ENCODE data around the gene RAB14. TPM values are rescaled to one million over a fixed set of nuclear protein-coding genes. Genes with fewer than 3 reads are reported as not detected.

The RAB14 gene
- 10 to 100 TPM; 58.2 to 58.5 TPM for total RNA-seq

GRCh38 chr9:121201738-121202533 lies at the start of gene RAB14:
TSS of gene RAB14 (minus strand) at chr9:121201869. CDS start at chr9:121193412, 8,457 bp downstream.
- CTCF ChIA-PET: interaction anchor here (0.7 to 3.4 kb wide), 10 partner anchors 9 to 582 kb away, joined by 3 to 29 read pairs (median 3); no protein-coding TSS in a partner anchor
- H3K4me3 Mint-ChIP-seq: peak within 1 kb of the TSS; percentile 90
- peaks cover 3% of the 10 kb centered on the region for H3K36me3 Mint-ChIP-seq
- intact Hi-C loops (cut with micrococcal nuclease): loop anchor here (1.0 to 5.0 kb wide), 7 partner anchors 81 to 622 kb away; partner anchors contain the start of genes CDK5RAP2, CNTRL, FBXW2 and PSMD5
- DNase-seq: peak; percentile 100
- POLR2A ChIA-PET: interaction anchor here (0.6 to 1.5 kb wide), 5 partner anchors 9 to 409 kb away, joined by 4 to 7 read pairs (median 4); partner anchors contain the start of gene FBXW2
- peak within 1 kb of the TSS; percentile 95 for H3K27ac Mint-ChIP-seq
- H3K27me3 Mint-ChIP-seq: no peaks in the 10 kb centered on the region
- no peaks in the 10 kb centered on the region for H3K9me3 Mint-ChIP-seq
- H3K4me1 Mint-ChIP-seq (ENCODE audit: low read depth): peaks cover 39% of the 10 kb centered on the region

DNA sequence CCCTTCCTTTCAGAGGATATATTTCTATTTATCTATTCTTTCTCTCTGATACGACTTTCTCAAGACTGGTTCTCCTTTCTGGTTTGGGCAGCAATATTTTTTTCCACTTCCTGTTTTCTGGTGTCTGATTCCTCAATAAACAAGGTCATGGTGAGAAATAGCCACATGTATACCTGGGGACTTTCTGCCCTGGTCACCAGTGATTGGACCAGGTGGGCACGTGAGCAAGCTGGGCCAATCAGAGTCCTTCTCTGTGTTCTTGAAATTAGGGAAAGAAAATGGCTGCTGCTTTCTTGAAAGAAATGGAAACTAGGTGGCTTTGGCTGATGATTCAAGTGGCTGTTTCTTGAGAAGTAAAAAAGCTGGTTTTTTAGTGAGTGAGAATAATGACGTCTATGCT lies 47.9 kb upstream of the RAB14 start:
- Mint-ChIP-seq H3K36me3 (no peaks in the 10 kb centered on the region), H3K27me3 (no peaks in the 10 kb centered on the region), H3K4me1 (ENCODE audit: low read depth) (no peaks in the 10 kb centered on the region), H3K4me3 (no peak overlapping the region), H3K27ac (no peak overlapping the region), H3K9me3 (no peaks in the 10 kb centered on the region)
- intact Hi-C loops (cut with micrococcal nuclease): no loop called here
- peak; percentile 14 for DNase-seq
- ChIA-PET POLR2A (no interaction called here), CTCF (interaction anchor here (1.1 kb wide), 1 partner anchor 70 kb away, joined by 3 read pairs; no protein-coding TSS in a partner anchor)

GRCh38 chr9:121246821-121247561 lies 45.3 kb upstream of the RAB14 start:
- ChIA-PET POLR2A (no interaction called here), CTCF (interaction anchor here (1.1 to 1.8 kb wide), 2 partner anchors 31 to 73 kb away, joined by 3 to 14 read pairs; no protein-coding TSS in a partner anchor)
- Mint-ChIP-seq H3K4me3 (no peak overlapping the region), H3K36me3 (peaks cover 3% of the 10 kb centered on the region), H3K27me3 (no peaks in the 10 kb centered on the region), H3K4me1 (ENCODE audit: low read depth) (no peaks in the 10 kb centered on the region), H3K27ac (no peak overlapping the region), H3K9me3 (peaks cover 8% of the 10 kb centered on the region)
- DNase-seq: no peak
- intact Hi-C loops (cut with micrococcal nuclease): no loop called here

GRCh38 chr9:121242959-121243346 lies 41.3 kb upstream of the RAB14 start:
- no peaks in the 10 kb centered on the region for H3K27me3 Mint-ChIP-seq
- ChIA-PET POLR2A (no interaction called here), CTCF (no interaction called here)
- intact Hi-C loops (cut with micrococcal nuclease): no loop called here
- H3K4me1 Mint-ChIP-seq (ENCODE audit: low read depth): no peaks in the 10 kb centered on the region
- no peak overlapping the region for H3K4me3 Mint-ChIP-seq
- no peak overlapping the region for H3K27ac Mint-ChIP-seq
- H3K9me3 Mint-ChIP-seq: peaks cover 8% of the 10 kb centered on the region
- no peak for DNase-seq
- peaks cover 3% of the 10 kb centered on the region for H3K36me3 Mint-ChIP-seq

DNA sequence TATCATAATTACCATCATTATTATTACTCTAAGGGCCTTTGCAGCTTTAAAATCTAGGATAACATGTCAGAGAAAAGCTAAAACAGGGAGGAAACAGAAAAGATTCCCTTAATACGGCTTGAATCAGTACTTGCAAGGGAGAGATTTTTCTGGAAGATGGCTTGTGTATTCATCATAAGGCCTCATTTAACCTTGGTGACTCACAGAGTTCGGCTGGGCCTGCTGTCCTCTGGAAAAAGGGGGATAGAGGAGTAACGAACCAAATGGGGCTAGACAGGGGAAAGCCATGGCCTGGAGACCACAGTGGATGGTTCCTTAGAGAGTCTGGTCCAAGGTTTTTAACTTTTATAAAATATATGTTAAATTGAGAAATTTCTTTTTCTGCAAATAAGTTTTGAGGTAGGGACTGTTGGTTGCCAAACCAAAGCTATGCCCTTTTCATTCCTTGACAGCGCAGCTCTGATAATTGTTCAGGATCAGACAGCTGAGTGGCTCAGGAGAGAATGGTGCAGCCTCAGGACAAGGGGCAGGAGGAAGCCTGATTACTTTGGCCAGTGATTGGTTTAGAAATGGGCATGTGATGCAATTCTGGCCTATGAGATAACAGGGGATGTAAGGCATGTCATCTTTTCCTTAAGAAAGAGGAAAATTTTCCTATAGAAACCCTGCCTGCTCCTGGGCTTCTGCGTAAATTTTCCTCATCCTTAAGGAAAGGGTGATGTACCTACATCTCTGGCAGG lies 40.7 kb upstream of the RAB14 start:
- Mint-ChIP-seq H3K27me3 (no peaks in the 10 kb centered on the region), H3K27ac (no peak overlapping the region), H3K4me1 (ENCODE audit: low read depth) (no peaks in the 10 kb centered on the region), H3K9me3 (peaks cover 8% of the 10 kb centered on the region), H3K36me3 (peaks cover 3% of the 10 kb centered on the region), H3K4me3 (no peak overlapping the region)
- intact Hi-C loops (cut with micrococcal nuclease): no loop called here
- ChIA-PET CTCF (no interaction called here), POLR2A (no interaction called here)
- DNase-seq: no peak

DNA sequence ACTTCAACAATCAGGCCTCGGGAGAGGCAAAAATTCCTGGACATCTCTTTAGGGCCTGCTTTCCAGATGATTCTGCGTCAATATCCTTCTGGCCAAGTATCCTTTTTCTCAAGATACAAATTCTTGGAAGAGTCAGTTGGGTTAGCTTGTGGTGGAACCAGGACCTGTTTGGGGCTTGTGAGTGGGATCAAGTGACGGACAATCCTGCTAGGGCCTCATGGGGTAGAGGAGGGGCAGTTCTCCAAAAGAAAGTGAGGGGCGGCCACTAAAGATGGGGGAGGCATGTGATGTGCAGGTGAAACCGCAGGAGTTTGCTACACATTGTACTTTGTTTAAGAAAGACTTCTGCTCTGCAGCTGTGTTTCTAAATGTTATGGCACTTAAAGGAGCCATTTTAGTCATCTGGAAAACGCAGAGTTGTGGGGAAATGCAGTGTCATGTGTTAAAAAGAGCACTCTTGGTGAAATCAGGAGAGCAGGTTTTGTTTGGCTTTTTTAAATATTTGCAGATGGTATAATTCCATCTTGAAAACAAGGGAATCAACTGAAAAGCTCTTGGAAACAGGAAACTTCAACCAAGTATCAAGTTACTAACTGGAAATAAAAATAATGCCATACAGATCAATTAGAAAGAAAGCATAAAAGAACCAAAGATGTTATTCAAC lies 38.9 kb upstream of the RAB14 start:
- H3K4me3 Mint-ChIP-seq: no peak overlapping the region
- DNase-seq: no peak
- no peak overlapping the region for H3K27ac Mint-ChIP-seq
- peaks cover 3% of the 10 kb centered on the region for H3K36me3 Mint-ChIP-seq
- peaks cover 8% of the 10 kb centered on the region for H3K9me3 Mint-ChIP-seq
- intact Hi-C loops (cut with micrococcal nuclease): no loop called here
- POLR2A ChIA-PET: no interaction called here
- CTCF ChIA-PET: no interaction called here
- H3K27me3 Mint-ChIP-seq: no peaks in the 10 kb centered on the region
- H3K4me1 Mint-ChIP-seq (ENCODE audit: low read depth): no peaks in the 10 kb centered on the region

DNA sequence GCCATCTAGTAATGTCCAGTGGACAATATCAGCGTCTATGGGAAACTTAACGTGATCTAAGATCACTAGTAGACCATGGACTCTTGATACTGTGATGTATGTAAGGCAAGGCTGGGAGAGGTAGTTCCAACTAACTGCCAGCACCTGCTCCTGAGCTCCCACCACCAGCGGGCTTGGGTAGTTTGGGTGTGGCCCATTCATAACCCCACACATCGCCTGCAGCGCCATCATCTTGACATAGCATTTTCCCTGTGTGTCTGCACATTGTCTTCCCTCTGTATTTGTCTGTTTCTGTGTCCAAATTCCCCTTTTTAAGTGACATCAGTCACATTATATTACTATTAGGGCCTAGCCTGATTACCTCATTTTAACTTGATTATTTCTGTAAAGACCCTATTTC lies 38.2 kb upstream of the RAB14 start:
- POLR2A ChIA-PET: no interaction called here
- Mint-ChIP-seq H3K4me1 (ENCODE audit: low read depth) (no peaks in the 10 kb centered on the region), H3K4me3 (no peak overlapping the region), H3K27me3 (no peaks in the 10 kb centered on the region), H3K9me3 (peaks cover 8% of the 10 kb centered on the region), H3K36me3 (peaks cover 3% of the 10 kb centered on the region), H3K27ac (no peak overlapping the region)
- intact Hi-C loops (cut with micrococcal nuclease): no loop called here
- CTCF ChIA-PET: no interaction called here
- DNase-seq: no peak

DNA sequence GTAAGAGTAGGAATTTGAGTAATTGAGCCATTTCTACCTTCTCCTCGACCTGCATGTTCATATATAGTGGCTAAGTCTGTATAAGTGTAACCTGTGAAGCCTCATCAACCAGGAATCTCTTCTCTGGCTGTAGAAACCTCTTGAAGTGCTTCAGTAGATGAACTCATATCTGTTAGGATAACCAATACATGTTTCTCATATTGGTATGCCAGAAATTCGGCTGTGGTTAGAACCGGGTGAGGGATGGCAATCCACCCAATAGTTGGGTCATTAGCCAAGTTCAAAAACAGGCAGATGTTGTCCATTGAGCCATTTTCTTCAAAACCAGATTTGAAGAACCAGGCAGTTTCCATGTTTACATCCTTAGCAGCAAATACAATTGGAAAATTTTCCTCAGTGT lies 37.4 kb upstream of the RAB14 start:
- Mint-ChIP-seq H3K4me3 (no peak overlapping the region), H3K27me3 (no peaks in the 10 kb centered on the region), H3K4me1 (ENCODE audit: low read depth) (no peaks in the 10 kb centered on the region), H3K9me3 (peaks cover 4% of the 10 kb centered on the region), H3K36me3 (peaks cover 2% of the 10 kb centered on the region), H3K27ac (no peak overlapping the region)
- CTCF ChIA-PET: interaction anchor here (1.3 kb wide), 1 partner anchor 26 kb away, joined by 3 read pairs; no protein-coding TSS in a partner anchor
- DNase-seq: no peak
- POLR2A ChIA-PET: no interaction called here
- intact Hi-C loops (cut with micrococcal nuclease): no loop called here

GRCh38 chr9:121237916-121238315 lies 36.2 kb upstream of the RAB14 start:
- Mint-ChIP-seq H3K4me3 (no peak overlapping the region), H3K36me3 (no peaks in the 10 kb centered on the region), H3K4me1 (ENCODE audit: low read depth) (no peaks in the 10 kb centered on the region), H3K27ac (no peak overlapping the region), H3K27me3 (no peaks in the 10 kb centered on the region), H3K9me3 (no peaks in the 10 kb centered on the region)
- intact Hi-C loops (cut with micrococcal nuclease): no loop called here
- ChIA-PET CTCF (no interaction called here), POLR2A (no interaction called here)
- DNase-seq: no peak

DNA sequence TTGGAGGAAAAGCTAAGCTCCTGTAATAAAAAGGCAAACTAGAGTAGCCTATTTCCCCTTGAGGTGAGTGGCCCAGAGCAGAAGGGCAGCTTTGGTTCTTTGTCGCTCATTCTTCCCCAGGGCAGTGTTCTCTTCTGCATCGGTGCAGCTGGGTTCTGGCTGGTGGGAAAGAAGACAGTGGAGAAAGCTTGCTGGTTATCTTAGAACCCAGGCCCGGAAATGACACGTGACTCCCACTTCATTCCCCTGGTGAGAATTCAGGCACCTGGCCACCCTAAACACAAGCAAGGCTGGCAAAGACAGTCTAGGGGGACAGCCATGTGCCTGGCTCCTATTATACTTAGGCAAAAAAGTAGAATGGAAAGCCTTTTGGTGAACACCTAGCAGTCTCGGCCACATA lies 33.8 kb upstream of the RAB14 start:
- Mint-ChIP-seq H3K27me3 (no peaks in the 10 kb centered on the region), H3K4me1 (ENCODE audit: low read depth) (no peaks in the 10 kb centered on the region), H3K4me3 (no peak overlapping the region), H3K27ac (no peak overlapping the region), H3K36me3 (peaks cover 3% of the 10 kb centered on the region), H3K9me3 (no peaks in the 10 kb centered on the region)
- DNase-seq: no peak
- POLR2A ChIA-PET: interaction anchor here (0.5 kb wide), 1 partner anchor 588 kb away, joined by 3 read pairs; no protein-coding TSS in a partner anchor
- intact Hi-C loops (cut with micrococcal nuclease): no loop called here
- CTCF ChIA-PET: interaction anchor here (1.4 to 1.5 kb wide), 2 partner anchors 13 to 43 kb away, joined by 3 read pairs; no protein-coding TSS in a partner anchor

DNA sequence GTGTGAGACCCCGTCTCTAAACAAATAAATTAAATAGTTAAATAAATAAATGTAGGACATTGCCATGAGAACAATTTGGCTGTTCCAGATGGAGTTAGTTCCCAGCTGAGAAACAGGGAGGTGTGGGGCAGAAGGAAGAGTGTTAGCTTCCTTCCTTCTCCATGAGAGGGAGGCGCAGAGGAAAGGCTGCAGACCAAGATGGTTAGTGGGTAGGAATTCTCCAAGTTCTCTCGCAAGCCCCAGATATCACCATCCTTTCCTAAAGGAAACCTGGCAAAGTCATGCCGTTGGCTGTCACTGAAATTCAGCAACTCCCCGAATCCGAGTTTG lies 33.1 kb upstream of the RAB14 start:
- no peak overlapping the region for H3K27ac Mint-ChIP-seq

More for the DNA sequence above, 33.1 kb upstream of the RAB14 start:
- CTCF ChIA-PET: interaction anchor here (1.2 to 1.5 kb wide), 4 partner anchors 12 to 85 kb away, joined by 3 read pairs; no protein-coding TSS in a partner anchor
- intact Hi-C loops (cut with micrococcal nuclease): no loop called here
- no peaks in the 10 kb centered on the region for H3K4me1 Mint-ChIP-seq (ENCODE audit: low read depth)
- H3K27me3 Mint-ChIP-seq: no peaks in the 10 kb centered on the region
- POLR2A ChIA-PET: interaction anchor here (0.5 kb wide), 1 partner anchor 589 kb away, joined by 3 read pairs; no protein-coding TSS in a partner anchor
- peaks cover 3% of the 10 kb centered on the region for H3K36me3 Mint-ChIP-seq
- no peak for DNase-seq
- H3K4me3 Mint-ChIP-seq: no peak overlapping the region
- H3K9me3 Mint-ChIP-seq: no peaks in the 10 kb centered on the region
